Vagina (tissue), 2 donors: ENCODE results near the gene ETS2.

Source experiments
- POLR2A ChIP-seq, 2 donors: fragments of 450-650 bp; IDR thresholded peaks; one replicate each; pipeline ENCODE4 v1.6.1; 2017; ENCODE audit warnings: antibody characterized with exemption in 2 of 2, mild to moderate bottlenecking in 2 of 2, moderate library complexity in 2 of 2
- TF ChIP-seq, protein P1 (sequence below), 3 experiments: fragments of 450-650 bp in 2 of 3; fragments of 200-600 bp in 1 of 3; sonication (generic) in 1 of 3; IDR thresholded peaks; one replicate each; pipeline ENCODE4 v1.5.1; 2017 to 2019; ENCODE audit warnings: antibody characterized with exemption in 3 of 3, mild to moderate bottlenecking in 2 of 3, moderate library complexity in 2 of 3

DNA sequence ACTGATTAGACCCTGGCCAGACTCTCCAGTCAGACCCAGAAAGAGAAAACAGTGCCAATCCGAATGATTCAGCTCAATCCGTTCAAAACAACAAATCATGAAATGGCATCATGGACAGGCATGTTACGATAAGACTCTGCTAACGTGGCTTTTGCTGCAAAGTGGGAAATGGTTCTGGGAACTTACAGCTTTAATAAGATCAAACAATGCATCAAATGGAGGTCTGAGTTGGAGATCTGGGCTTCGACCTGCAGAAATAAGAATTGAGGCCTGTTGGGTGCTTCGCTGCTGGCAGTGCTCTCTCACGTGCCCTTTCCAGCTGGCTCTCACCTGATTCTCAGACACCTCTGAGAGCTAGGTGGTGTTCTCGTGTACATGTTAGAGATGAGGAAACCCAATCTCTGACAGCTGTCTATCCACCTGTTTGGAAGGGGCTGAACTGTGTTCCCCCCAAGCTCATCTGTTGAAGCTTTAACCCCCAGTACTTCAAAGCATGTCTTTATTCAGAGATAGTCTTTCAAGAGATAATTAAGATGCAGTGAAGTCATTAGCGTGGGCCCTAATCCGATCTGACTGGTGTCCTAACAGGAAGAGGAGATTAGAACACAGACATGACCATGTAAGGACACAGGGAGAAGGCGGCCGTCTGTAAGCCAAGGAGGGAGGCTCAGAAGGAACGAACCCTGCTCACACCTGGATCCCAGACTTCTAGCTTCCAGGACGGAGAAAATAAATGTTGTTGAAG is 45.5 kb upstream of the ETS2 start:
- no peak for TF ChIP-seq POLR2A (IDR thresholded peaks at IDR 0.05)
- TF ChIP-seq, protein P1, sequence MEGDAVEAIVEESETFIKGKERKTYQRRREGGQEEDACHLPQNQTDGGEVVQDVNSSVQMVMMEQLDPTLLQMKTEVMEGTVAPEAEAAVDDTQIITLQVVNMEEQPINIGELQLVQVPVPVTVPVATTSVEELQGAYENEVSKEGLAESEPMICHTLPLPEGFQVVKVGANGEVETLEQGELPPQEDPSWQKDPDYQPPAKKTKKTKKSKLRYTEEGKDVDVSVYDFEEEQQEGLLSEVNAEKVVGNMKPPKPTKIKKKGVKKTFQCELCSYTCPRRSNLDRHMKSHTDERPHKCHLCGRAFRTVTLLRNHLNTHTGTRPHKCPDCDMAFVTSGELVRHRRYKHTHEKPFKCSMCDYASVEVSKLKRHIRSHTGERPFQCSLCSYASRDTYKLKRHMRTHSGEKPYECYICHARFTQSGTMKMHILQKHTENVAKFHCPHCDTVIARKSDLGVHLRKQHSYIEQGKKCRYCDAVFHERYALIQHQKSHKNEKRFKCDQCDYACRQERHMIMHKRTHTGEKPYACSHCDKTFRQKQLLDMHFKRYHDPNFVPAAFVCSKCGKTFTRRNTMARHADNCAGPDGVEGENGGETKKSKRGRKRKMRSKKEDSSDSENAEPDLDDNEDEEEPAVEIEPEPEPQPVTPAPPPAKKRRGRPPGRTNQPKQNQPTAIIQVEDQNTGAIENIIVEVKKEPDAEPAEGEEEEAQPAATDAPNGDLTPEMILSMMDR (IDR thresholded peaks at IDR 0.05) = no peak
